GM23338 (cell line): Measurements from ENCODE around the gene PASK. TPM values are rescaled to one million over a fixed set of nuclear protein-coding genes. Genes with fewer than 3 reads are reported as not detected.

Experiments used
- ATAC-seq: fragments of 200-7000 bp; cut with Tn5 transposase; 3 replicates; pipeline ENCODE4 v1.9.1; 2020
- DNase-seq: peaks from one replicate; pipeline ENCODE4 v3.0.0-alpha.2; 2015; ENCODE audit warnings: low spot score
- H2AFZ ChIP-seq: fragments of 200-600 bp; sonication (generic); 2 replicates; pipeline ENCODE4 v1.8.0; 2016; ENCODE audit warnings: antibody characterized with exemption, mild to moderate bottlenecking, moderate library complexity
- H3F3A ChIP-seq: fragments of 200-600 bp; sonication (generic); replicated peaks from 2 replicates; pipeline ENCODE4 v1.8.0; 2017; ENCODE audit warnings: antibody characterized with exemption, mixed run types, low read depth
- H3K27ac ChIP-seq: fragments of 200-600 bp; sonication (generic); 2 replicates; pipeline ENCODE4 v1.6.1; 2016; ENCODE audit warnings: low read depth
- H3K27me3 ChIP-seq: fragments of 200-600 bp; sonication (generic); 2 replicates; pipeline ENCODE4 v1.8.0; 2016; ENCODE audit warnings: mild to moderate bottlenecking, mixed run types, moderate library complexity; ENCODE audit not compliant: insufficient read depth
- H3K36me3 ChIP-seq: fragments of 200-600 bp; sonication (generic); 2 replicates; pipeline ENCODE4 v1.8.0; 2016; ENCODE audit warnings: mild to moderate bottlenecking; ENCODE audit not compliant: insufficient read depth
- H3K4me1 ChIP-seq: fragments of 200-600 bp; sonication (generic); 2 replicates; pipeline ENCODE4 v1.8.0; 2016; ENCODE audit warnings: mild to moderate bottlenecking, moderate library complexity; ENCODE audit not compliant: insufficient read depth
- H3K4me2 ChIP-seq: fragments of 200-600 bp; sonication (generic); 2 replicates; pipeline ENCODE4 v1.7.1; 2017; ENCODE audit warnings: mixed run types
- H3K4me3 ChIP-seq: fragments of 200-600 bp; sonication (generic); 2 replicates; pipeline ENCODE4 v1.6.1; 2016; ENCODE audit warnings: mixed run types
- H3K79me2 ChIP-seq: fragments of 200-600 bp; sonication (generic); replicated peaks from 2 replicates; pipeline ENCODE4 v1.8.0; 2017; ENCODE audit warnings: mild to moderate bottlenecking; ENCODE audit not compliant: insufficient read depth
- H3K9me2 ChIP-seq: fragments of 200-600 bp; sonication (generic); 2 replicates; pipeline ENCODE4 v1.8.0; 2017; ENCODE audit not compliant: insufficient read depth
- H4K20me1 ChIP-seq: fragments of 200-600 bp; sonication (generic); replicated peaks from 2 replicates; pipeline ENCODE4 v1.8.0; 2017; ENCODE audit warnings: mild to moderate bottlenecking; ENCODE audit not compliant: insufficient read depth
- H3K27ac Mint-ChIP-seq: 2 replicates; pipeline ENCODE4 v1.8.0; 2020; ENCODE audit warnings: inconsistent platforms, mild to moderate bottlenecking, moderate library complexity, mixed read lengths
- H3K27me3 Mint-ChIP-seq: 3 replicates; pipeline ENCODE4 v1.8.0; 2022; ENCODE audit warnings: low read depth, mild to moderate bottlenecking, moderate library complexity, mixed read lengths, inconsistent platforms; ENCODE audit not compliant: insufficient read depth, poor library complexity
- H3K36me3 Mint-ChIP-seq: 3 replicates; pipeline ENCODE4 v1.8.0; 2021; ENCODE audit warnings: low read depth, mild to moderate bottlenecking, inconsistent platforms, moderate library complexity, mixed read lengths
- H3K4me1 Mint-ChIP-seq: 3 replicates; pipeline ENCODE4 v1.8.0; 2020; ENCODE audit warnings: mild to moderate bottlenecking, inconsistent platforms, mixed read lengths
- H3K4me3 Mint-ChIP-seq: 3 replicates; pipeline ENCODE4 v1.8.0; 2021; ENCODE audit warnings: moderate library complexity, mild to moderate bottlenecking, inconsistent platforms, mixed read lengths
- H3K9me3 Mint-ChIP-seq: 3 replicates; pipeline ENCODE4 v1.8.0; 2020; ENCODE audit warnings: moderate library complexity, mild to moderate bottlenecking, inconsistent platforms, mixed read lengths
- EZH2 ChIP-seq: fragments of 200-600 bp; sonication (generic); IDR thresholded peaks from one replicate; pipeline ENCODE4 v1.8.0; 2017; ENCODE audit warnings: antibody characterized with exemption, mild to moderate bottlenecking, low read depth; ENCODE audit not compliant: unreplicated experiment
- JUNB ChIP-seq: IDR thresholded peaks from one replicate; pipeline ENCODE4 v1.6.1; 2016; ENCODE audit warnings: antibody characterized with exemption; ENCODE audit not compliant: unreplicated experiment
- NANOG ChIP-seq: IDR thresholded peaks from 2 replicates; pipeline ENCODE4 v1.6.1; 2016; ENCODE audit warnings: antibody characterized with exemption, borderline replicate concordance
- POLR2AphosphoS5 ChIP-seq: IDR thresholded peaks from 2 replicates; pipeline ENCODE4 v1.6.1; 2016; ENCODE audit warnings: antibody characterized with exemption, low read depth
- ZNF114 ChIP-seq: fragments of 250-450 bp; sonication (Bioruptor Pico); IDR thresholded peaks from 2 replicates; pipeline ENCODE4 v1.5.0; 2020; ENCODE audit warnings: mild to moderate bottlenecking, moderate library complexity
- polyA plus RNA-seq: library from polyadenylated mRNA; unstranded; fragments of >200 nt; fragmentation: Nextera tagmentation; extraction: Ambion mirVana; gene quantifications from 2 replicates; pipeline ENCODE4 v1.2.1, GENCODE V29; 2016
- total RNA-seq: library from RNA; depleted of rRNA; stranded (reverse); fragments of >200 nt; shearing (Covaris generic); gene quantifications from 2 replicates; pipeline ENCODE4 v1.2.3, GENCODE V29; 2014
- TF ChIP-seq, protein P1 (sequence below): fragments of 250-450 bp; sonication (Bioruptor Pico); IDR thresholded peaks from 2 replicates; pipeline ENCODE4 v1.5.0; 2020; ENCODE audit warnings: mild to moderate bottlenecking, moderate library complexity
- TF ChIP-seq, protein P2 (sequence below): IDR thresholded peaks from 2 replicates; pipeline ENCODE4 v1.6.1; 2016; ENCODE audit warnings: antibody characterized with exemption

The PASK gene
- total and polyA plus RNA-seq, 2 experiments from 2014 or later: 12.5 to 38.4 TPM

DNA sequence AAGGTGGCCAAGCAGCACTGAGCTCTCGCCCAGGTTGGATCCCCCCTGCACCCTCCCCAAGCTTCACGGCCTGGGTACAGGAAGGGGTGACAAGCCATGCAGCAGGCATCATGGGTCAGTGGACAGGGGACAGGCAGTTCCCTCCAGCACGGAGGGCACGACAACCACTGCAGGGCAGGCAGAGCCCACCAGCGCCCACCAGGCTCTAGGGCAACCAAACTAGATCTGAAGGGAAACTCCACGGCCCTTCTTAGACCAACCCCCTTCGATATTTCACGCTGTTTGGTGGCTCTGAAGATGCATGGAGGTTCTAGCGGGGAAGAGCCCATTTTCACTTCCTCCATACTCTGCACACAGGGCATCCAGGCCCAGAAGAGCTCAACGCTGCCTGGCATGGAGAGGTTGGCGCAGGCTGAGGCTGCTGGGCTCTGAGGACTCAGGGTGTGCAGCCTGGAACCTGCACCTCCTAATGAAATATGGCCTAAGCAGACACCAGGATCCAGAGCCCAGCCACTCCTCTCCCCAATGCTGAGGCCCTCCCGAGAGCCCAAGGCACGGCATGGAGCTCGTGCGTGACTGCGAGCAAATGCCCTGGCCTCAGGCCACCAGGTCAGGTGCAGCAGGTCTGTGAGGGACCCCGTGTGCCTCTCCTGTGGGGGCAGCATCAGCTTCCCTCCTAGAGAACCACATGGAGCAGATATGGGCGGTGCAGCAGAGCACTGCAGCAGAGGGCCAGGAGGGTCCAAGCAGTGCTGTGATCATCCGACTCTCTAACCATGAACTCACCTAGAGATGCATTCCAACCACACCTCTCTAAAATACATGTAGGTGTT lies 38.4 kb downstream of the PASK start (continued):
- TF ChIP-seq, protein P1, sequence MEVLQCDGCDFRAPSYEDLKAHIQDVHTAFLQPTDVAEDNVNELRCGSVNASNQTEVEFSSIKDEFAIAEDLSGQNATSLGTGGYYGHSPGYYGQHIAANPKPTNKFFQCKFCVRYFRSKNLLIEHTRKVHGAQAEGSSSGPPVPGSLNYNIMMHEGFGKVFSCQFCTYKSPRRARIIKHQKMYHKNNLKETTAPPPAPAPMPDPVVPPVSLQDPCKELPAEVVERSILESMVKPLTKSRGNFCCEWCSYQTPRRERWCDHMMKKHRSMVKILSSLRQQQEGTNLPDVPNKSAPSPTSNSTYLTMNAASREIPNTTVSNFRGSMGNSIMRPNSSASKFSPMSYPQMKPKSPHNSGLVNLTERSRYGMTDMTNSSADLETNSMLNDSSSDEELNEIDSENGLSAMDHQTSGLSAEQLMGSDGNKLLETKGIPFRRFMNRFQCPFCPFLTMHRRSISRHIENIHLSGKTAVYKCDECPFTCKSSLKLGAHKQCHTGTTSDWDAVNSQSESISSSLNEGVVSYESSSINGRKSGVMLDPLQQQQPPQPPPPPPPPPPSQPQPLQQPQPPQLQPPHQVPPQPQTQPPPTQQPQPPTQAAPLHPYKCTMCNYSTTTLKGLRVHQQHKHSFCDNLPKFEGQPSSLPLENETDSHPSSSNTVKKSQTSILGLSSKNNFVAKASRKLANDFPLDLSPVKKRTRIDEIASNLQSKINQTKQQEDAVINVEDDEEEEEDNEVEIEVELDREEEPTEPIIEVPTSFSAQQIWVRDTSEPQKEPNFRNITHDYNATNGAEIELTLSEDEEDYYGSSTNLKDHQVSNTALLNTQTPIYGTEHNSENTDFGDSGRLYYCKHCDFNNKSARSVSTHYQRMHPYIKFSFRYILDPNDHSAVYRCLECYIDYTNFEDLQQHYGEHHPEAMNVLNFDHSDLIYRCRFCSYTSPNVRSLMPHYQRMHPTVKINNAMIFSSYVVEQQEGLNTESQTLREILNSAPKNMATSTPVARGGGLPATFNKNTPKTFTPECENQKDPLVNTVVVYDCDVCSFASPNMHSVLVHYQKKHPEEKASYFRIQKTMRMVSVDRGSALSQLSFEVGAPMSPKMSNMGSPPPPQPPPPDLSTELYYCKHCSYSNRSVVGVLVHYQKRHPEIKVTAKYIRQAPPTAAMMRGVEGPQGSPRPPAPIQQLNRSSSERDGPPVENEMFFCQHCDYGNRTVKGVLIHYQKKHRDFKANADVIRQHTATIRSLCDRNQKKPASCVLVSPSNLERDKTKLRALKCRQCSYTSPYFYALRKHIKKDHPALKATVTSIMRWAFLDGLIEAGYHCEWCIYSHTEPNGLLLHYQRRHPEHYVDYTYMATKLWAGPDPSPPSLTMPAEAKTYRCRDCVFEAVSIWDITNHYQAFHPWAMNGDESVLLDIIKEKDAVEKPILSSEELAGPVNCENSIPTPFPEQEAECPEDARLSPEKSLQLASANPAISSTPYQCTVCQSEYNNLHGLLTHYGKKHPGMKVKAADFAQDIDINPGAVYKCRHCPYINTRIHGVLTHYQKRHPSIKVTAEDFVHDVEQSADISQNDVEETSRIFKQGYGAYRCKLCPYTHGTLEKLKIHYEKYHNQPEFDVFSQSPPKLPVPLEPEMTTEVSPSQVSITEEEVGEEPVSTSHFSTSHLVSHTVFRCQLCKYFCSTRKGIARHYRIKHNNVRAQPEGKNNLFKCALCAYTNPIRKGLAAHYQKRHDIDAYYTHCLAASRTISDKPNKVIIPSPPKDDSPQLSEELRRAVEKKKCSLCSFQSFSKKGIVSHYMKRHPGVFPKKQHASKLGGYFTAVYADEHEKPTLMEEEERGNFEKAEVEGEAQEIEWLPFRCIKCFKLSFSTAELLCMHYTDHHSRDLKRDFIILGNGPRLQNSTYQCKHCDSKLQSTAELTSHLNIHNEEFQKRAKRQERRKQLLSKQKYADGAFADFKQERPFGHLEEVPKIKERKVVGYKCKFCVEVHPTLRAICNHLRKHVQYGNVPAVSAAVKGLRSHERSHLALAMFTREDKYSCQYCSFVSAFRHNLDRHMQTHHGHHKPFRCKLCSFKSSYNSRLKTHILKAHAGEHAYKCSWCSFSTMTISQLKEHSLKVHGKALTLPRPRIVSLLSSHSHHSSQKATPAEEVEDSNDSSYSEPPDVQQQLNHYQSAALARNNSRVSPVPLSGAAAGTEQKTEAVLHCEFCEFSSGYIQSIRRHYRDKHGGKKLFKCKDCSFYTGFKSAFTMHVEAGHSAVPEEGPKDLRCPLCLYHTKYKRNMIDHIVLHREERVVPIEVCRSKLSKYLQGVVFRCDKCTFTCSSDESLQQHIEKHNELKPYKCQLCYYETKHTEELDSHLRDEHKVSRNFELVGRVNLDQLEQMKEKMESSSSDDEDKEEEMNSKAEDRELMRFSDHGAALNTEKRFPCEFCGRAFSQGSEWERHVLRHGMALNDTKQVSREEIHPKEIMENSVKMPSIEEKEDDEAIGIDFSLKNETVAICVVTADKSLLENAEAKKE: no peak

- Histone ChIP-seq H3K9me2 (no peaks in the 10 kb centered on the region), H3K4me1 (no peaks in the 10 kb centered on the region), H3K36me3 (no peaks in the 10 kb centered on the region), H3K4me2 (no peak overlapping the region), H3F3A (no peaks in the 10 kb centered on the region), H3K79me2 (no peaks in the 10 kb centered on the region), H3K27me3 (no peaks in the 10 kb centered on the region), H3K27ac (no peak overlapping the region), H3K4me3 (no peak overlapping the region), H4K20me1 (no peaks in the 10 kb centered on the region), H2AFZ (no peak overlapping the region)
- ATAC-seq (no peak), DNase-seq (no peak)
- Mint-ChIP-seq H3K4me3 (no peak overlapping the region; the same call in 2 of the 3 replicates), H3K4me1 (no peaks in the 10 kb centered on the region), H3K27me3 (peaks cover 2% of the 10 kb centered on the region), H3K9me3 (no peaks in the 10 kb centered on the region; the same call in 2 of the 3 replicates), H3K36me3 (peaks cover 16% of the 10 kb centered on the region; the same call in 2 of the 3 replicates), H3K27ac (no peak overlapping the region)
- TF ChIP-seq EZH2 (no peak), JUNB (no peak), ZNF114 (no peak), NANOG (no peak), POLR2AphosphoS5 (no peak)
- TF ChIP-seq, protein P2, sequence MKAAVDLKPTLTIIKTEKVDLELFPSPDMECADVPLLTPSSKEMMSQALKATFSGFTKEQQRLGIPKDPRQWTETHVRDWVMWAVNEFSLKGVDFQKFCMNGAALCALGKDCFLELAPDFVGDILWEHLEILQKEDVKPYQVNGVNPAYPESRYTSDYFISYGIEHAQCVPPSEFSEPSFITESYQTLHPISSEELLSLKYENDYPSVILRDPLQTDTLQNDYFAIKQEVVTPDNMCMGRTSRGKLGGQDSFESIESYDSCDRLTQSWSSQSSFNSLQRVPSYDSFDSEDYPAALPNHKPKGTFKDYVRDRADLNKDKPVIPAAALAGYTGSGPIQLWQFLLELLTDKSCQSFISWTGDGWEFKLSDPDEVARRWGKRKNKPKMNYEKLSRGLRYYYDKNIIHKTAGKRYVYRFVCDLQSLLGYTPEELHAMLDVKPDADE: no peak
- TF ChIP-seq, protein P1: no peak
Observed at GRCh38 chr2:241110089-241110606, 39.1 kb downstream of the PASK start.
